GM18517 (cell line): Measurements from ENCODE around the gene PSEN2.
"Not testable (repeated sequence)": the region's sequence is repeated elsewhere in the genome, so short reads cannot be mapped to it uniquely, and the experiment has no call there.

Experiments
- ATAC-seq: cut with Tn5 transposase; IDR thresholded peaks from one replicate; pipeline ENCODE4 v1.9.1; 2021; ENCODE audit warnings: mild to moderate bottlenecking, moderate library complexity; ENCODE audit not compliant: unreplicated experiment

PSEN2 gene

DNA sequence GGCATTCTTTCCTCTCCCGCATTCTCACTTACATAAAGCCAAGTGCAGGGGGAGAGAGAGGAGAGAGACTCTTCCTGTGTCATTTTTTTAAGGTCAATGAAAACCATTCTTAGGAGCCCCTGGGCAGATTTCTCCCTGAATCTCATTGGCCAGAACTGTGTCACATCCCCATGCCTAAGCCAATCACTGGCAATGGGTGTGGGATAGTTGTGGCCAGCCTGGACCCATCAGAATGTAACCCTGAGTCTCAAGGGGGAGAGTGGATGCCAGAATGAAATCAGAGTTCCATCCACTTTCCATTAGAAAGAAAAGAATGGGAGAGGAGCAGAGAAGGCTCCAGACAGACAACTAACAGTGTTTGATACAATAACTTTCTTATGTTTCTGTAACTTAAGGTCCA lies 38.5 kb downstream of the PSEN2 start:
- ATAC-seq: no peak

DNA sequence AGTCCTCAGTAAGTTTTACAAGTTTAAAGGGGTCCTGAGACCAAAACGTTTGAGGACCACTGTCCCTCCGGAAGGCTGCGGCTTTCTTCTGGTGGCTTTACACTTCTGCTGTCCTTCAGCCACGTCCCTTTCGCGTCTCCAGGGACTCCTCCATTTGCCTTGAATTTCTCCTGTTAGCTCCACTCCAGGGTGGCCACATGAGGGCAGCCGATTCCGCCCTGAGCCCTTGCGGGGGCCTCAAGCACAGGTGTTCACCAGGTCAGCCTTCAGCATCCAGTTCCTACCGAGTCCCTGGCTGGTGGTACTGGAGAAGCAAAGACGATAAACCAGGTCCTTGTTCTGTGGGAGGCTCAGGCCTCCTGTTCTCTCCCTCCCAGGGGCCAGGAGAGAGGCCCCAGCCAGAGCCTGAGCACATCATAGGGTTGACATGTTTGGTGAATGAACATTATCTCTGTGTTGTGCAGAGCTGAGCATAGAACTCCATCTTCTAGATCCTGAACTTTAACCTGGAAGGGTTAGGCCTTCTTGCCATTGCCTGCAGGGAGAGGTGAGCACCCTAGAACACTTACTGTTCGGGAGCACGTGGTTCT lies 42.3 kb downstream of the PSEN2 start:
- no peak for ATAC-seq

DNA sequence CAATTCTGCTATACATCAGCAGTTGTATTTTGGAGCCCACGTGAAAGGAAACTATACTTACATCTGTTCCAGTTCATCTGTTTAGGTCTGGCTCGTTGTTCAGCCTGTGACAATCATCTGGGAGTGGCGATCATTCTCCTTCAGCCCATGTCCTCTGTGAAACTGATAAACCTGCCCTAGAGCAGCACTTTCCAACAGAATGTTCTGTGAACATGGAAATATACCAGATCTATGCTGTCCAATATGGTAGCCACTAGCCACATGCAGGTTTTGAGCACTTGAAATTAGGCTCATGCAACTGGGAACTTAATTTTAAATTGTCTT lies 45.2 kb downstream of the PSEN2 start:
- no peak for ATAC-seq

DNA sequence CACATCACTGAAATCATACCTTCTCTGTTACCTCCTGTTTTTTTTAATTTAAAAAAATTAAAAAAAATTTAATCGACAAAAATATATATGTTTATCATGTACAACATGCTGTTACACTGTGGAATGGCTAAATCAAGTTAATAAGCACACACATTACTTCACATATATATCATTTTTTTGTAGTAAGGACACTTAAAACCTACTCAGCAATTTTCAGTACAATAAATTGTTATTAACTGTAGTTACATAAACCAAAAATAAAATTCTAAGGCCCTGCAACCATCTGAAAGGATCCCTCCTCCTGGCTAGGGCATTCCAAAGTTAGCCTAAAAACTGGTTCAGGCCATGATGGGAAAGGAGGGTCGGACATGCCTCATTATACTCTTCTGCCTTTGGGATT lies 46.1 kb downstream of the PSEN2 start:
- no peak for ATAC-seq

DNA sequence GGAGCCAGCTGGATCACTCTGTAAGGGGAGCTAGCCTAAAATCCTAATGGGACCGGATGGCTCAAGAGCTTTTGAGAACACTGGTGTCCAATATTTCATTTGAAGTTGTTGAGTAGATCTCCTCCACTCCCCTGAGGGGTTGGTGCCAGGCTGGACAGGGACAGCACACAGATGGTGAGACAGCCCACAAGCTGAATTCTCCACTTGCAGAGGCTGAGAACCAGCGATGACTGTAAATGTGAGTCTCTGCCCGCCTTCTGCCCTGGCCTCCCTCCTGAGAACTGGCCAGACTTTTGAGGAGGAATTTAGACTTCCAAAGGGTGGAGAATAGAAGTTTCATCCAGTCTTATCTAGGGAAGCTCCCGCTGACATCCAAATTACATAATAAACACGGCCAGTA lies 49.2 kb downstream of the PSEN2 start:
- no peak for ATAC-seq

DNA sequence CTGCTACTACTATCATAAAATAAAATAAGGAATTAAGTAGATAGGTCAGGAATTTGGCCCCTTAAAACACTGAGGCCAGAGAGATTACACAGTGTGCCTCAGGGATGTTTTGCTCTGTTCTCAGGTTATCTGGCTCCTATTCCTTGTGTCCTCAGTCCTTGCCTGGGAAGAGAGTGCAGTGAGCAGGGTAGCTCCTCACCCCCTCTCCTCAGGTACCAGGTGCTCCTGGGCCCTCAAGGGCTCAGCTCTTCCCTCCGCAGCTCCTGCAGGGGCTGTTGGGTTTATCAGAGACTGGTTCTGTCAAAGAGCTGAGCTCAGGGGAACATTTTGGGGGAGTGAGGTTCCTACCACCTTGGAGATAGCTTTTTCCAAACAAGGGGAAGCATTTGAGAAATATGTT lies 49.6 kb downstream of the PSEN2 start:
- no peak for ATAC-seq

DNA sequence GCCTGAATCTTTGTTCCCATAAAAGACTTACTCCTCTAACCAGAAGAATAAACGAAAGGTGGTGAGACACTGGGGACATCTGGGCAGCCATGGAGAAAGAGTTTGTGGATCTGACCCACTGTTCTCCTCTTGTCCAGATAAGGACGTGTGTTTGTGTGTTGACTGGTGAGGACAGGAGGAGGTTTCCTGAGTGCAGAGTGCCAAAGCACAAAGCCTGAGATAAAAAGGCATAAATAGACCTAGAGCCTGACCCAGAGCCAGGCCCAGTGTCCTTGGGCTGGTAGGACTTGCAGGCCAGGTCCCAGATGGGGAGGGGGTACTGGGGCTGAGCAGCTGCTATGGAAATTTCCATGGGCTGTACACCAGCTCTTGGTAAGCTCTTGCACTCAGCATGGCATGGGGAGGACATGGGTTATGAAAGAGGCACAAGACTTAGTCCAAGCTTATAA lies 50.1 kb downstream of the PSEN2 start:
- ATAC-seq: no peak

DNA sequence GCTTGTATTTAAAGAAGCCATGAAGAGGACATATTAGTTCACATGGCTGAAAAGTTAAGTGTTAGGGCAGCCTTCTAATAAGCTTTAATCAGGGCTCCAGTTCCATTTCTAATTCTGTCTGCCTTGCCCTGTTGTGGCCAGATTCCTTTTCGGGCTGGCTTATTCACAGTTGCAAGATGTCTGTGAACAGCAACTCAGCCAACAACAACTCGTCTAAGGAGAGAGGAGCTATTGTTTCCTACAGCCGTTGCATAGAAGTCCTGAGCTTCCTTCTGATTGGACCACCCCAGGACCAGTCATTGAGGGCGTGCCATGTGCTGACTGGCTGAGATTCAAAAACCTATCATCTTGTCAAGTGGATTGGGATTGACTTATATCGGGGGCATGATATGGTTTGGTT lies 51.1 kb downstream of the PSEN2 start:
- ATAC-seq: no peak

DNA sequence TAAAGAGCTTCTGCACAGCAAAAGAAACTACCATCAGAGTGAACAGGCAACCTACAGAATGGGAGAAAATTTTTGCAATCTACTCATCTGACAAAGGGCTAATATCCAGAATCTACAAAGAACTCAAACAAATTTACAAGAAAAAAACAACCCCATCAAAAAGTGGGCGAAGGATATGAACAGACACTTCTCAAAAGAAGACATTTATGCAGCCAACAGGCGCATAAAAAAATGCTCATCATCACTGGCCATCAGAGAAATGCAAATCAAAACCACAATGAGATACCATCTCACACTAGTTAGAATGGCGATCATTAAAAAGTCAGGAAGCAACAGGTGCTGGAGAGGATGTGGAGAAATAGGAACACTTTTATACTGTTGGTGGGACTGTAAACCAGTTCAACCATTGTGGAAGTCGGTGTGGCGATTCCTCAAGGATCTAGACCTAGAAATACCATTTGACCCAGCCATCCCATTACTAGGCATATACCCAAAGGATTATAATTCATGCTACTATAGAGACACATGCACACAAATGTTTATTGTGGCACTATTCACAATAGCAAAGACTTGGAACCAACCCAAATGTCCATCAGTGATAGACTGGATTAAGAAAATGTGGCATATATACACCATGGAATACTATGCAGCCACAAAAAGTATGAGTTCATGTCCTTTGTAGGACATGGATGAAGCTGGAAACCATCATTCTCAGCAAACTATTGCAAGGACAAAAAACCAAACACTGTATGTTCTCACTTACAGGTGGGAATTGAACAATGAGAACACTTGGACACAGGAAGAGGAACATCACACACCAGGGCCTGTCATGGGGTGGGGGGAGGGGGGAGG lies 59.1 kb downstream of the PSEN2 start:
- ATAC-seq: not testable (repeated sequence)

DNA sequence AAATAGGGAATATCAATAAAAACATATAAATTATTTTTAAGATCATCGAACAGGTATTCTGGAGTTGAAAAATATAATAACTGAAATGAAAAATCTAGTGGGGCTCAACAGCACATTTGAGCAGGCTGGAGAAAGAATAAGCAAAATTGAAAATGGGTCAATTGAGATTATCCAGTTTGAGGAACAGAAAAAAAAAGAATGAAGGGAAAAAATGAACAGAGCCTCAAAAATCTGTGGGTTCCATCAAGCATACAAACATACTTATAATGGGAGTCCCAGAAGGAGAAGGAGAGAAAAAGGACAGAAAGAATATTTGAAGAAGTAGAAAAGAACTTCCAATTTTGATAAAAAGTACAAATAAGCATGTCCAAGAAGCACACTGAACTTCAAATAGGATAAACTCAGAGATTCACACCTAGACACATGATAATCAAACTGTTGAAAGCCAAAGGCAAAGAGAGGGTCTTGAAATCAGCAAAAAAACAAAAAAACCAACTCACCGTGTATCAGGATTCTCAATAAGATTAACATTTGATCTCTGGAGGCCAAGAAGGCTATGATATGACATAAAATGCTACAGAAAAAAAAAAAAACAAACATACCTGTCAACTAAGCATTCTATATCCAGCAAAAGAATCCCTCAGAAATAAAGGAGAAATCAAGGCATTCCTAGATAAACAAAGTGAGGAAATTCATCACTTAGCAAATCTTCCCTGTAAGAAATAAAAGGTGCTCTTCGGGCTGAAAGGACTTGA lies 64.2 kb downstream of the PSEN2 start:
- ATAC-seq: no peak

DNA sequence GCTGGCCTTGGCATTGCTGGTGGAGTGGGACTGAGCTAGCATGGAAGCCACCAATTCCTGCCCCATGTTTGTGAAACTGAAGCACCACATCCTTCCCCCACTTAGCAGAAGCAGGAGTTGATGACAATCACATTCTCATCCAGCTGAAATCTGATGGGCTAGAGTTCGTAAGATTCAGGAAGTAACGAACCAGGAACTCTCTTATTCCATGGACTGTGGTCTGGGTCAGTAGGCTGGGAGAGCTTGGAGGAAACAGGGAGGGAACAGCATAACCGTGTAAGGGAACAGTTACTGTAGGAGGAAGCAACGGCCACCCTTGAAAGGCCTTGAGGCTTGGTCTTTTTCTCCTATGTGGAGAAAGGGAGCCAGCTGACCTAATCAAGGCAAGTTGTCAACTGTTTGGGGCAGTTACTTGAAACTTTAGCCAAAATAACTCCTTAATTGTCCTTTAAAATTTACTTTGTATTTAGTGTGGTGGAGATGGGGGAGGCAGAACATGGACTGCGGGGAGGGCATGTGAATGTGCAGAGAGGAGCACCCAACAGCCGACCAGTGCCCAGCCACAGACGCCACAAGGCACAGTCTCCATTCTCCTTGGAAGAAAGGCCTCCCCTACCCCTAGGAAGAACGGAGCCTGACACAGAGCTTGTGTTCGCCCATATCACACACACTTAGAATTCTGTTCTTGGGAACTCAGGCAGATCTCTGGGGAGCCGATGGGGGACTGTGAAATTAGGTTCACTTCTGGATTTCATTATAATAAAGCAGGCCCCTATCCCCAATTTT lies 67.7 kb downstream of the PSEN2 start:
- no peak for ATAC-seq

DNA sequence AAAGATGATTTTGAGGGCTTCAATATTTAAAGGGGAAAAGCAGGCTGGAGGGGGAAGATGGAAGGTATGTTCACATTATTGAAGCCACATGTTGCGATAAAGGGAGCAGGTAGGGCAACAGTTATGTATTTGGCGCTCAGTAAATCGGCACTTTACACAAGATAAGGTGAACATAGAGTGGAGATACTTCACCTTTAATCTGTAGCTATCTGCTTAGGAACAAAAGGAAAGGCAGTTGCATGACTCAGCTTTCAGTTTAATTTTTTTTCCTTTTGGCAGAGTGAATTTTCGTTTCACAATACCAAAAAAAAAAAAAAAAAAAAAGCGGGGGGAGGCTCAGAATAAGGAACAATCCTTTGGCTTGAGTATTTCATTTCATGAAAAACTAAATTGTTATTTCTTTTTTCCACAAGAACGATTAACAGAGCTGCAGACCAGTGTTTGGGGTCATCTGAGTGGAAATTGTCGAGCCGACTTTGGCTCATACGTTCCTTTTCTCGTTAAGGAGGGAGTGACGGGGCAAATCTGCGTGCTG lies 68.6 kb downstream of the PSEN2 start:
- ATAC-seq: no peak

DNA sequence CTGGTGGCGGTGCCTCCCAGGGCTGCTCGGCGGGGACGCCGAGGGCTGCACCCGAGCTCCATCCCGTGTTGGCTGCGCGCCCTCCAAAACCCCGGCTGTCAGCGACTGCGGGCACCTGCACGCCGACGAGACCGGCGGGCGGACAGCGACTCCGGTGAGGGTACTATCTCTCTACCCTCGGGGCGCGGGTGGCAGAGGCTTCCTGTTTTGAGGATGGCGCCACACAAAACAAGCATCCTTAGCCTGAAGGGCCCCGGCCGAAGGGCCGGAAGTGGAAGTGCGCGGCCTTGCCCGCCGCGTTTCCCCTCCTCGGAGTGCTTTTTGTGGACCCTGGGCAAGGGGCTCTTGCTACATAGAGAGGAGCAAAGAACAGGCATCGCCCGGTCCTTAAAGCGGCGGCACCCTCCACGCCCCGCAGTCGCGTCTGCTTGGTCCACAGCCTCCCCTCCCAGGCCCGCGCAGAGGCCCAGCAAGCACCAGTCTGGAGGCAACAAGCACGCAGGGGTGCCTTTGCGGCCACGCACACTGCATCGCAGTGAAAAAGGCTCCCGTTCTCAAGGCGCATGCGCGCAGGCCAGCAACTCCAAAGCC lies 69.1 kb downstream of the PSEN2 start:
- ATAC-seq: peak; percentile 32

DNA sequence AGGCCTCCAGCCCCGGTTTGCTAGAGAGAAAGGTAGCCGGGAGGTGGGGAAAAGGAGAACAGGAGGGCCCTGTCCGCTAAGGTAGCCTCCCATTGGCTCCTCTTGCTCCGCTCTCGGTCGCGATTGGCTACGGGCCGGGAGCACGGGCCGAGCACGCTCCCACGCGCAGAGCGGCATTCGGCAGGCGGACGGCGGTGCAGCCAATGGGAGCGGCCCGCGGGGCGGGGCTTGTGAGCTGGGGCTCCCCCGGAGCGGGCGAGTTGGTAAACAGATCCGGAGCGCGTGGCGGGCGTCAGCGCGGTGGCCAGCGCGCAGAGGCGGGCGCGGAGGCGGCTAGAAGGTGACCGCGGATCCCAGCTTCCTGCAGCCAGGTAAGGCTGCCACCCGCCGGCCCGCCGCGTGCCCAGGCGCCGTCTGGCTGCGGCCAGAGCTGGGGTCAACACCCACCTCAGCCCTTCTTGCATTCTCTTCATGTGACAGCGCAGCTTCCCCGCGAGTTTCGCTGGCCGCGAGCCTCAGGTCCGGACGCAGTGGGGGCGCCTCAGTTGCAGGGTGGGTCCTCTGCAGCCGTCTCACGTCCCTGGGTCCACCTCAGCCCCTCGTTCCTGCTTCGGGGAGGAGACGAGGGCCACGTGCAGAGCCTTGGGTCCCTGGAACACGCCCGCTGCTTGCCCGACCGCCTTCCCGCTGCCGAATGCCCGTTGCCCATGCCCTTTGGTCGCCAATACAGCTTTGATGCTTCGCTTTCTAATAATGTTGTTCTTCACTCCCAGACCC lies 69.8 kb downstream of the PSEN2 start, which contains the start of gene COQ8A:
Gene COQ8A, plus strand, starts transcription at position 266 of the 777 bp plus-strand sequence. CDS start 21,092 bp downstream, outside the sequence.
- peak; percentile 97 for ATAC-seq

DNA sequence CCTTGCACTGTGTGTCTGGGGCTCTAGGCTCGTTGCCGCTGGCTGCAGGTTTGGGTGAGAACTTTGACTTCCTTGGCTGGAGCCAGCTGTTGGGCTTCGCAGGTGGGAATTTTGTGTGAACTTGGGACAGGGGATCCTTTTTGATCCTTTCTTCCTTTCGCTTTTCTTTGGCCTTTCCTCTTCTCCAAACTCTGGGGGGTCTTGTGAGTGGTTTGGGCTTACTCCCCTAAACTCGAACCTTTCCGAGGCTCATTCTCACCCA lies 70.3 kb downstream of the PSEN2 start:
- ATAC-seq: no peak

DNA sequence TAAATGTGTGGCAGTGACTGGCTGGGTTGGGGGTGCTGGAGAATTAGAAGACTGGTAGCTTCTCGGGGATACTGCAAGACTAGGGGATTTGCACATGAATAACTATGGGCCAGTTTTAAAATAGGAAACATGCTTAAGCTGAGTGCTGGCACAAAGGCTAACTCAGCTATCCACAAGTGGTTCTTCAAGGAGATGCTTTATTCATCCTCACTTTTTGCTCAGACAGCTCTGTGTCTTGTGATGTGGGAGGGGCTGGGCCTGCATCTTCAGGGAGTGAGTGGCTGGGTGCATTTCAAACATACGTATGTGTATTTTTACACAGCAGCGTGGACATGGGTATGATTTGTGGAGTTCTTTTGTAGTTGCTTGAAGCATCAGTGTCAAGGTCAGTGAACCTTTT lies 72.0 kb downstream of the PSEN2 start:
- ATAC-seq: no peak

DNA sequence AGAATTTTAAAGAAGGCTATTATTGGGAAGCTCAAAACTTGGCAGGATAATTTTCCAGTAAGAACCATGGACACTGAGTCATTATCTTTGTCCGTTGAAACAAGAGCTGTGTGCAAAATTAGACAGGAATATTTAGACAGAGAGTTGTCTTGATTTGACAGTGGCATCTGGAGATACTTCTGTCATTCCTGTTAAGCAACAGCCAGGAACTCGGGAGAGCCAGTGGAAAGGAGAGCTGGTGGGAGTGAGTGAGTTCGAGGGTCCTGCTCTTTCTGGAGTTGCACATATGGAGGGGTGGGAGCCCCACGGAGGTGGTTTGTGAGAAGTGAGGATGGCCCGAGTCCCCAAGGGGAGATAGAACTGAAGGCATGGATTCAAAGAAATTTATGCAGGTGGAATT lies 72.7 kb downstream of the PSEN2 start:
- ATAC-seq: no peak

DNA sequence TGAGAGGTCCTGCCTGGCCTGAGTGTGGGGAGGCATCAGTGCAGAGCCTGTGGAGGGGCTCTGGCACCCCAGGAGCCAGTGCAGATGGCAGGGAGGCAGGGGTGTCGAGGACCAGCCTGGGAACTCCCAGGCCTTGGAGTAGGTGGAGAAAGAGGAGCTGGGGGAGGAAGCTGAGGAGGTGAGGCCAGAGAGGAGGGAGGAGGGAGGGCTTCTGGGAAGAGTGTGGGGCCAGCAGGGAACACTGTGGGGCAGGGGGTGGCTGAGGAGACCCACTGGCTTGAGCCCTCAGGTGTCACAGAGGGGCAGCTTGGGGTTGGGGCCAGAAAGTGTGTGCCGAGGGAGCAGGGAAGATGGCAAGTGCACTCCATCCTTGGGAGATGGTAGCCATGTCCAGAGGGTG lies 73.5 kb downstream of the PSEN2 start:
- no peak for ATAC-seq

DNA sequence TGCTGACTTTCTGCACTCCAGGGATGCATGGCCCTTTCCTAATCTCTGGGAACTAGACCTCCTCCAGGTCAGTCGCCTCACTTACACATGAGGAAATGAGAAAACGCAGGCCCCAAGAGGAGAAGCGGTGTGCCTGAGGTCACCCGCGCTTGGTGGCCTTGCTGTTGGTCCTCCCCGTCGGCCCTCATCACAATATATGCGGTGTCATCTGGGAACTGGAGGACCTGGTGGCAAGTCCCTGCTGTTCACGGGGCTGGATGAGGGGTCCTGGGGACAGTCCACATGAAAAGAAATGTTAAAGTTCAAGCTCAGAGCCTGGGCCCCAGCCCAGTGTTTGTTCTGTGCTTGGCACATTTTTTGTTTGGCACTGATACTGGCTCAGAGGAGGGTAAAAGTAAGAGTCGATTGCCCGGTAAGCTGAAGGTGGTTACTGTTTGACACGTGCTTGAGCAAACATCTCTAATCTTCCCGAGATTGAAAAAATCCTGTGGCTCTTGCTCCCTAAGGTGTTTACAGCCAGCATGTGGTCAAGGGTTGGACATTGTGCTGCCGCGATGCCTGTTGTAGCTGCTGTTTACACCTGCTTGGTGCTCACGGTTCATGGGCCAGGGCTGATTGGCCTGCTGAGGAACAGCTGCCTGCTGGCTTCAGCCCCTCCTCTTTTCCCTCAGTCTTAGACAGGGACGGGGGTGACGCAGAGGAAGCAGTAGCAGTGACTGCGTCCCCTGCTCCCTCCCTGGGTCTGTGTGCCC lies 74.9 kb downstream of the PSEN2 start:
- no peak for ATAC-seq
